ENCODE measurements around the gene CCNQ.

DNA sequence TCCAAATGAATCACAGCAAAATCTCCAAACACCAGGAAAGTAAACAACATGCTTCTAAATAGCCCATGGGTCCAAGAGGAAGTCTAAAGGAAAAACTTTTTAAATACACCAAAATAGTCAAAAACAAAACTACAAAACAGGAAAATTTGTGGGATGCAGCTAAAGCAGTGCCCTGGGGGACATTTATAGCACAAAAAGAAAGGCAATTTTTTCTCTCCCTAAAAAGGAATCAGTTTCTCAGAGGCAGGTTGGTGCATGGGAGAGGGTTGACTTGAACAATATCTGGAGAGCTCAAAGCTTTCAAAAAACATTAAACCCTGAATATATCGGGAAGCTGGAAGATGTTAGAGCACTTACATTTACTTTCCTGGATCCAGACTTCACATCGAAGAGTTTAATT is 32.4 kb upstream of the CCNQ start:
- TF ChIP-seq POLR2AphosphoS5 (IDR thresholded peaks at IDR 0.05) (no peak), CTCF (IDR thresholded peaks at IDR 0.05) (no peak)
